ENCODE measurements around the gene OR10H4.
"Not testable (repeated sequence)": the region's sequence is repeated elsewhere in the genome, so short reads cannot be mapped to it uniquely, and the experiment has no call there.

The OR10H4 gene

DNA sequence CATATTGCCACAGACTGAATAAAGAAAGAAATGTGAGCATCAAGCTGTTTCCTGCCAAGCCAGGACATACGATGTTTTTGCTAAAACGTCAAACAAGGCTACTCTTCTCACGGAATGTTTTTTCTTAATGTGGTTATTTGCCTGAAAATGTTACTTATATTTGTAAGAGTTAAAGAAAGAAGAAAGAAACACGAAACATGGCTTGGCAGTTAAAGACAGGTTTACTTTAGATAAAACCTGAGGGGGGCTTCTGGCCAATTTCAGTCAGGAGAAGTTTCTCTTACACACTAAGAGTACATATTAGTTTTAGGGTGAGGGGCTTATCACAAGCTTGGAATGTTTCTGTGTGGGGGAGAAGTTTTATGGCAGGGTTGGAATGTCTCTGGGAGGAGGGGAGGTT is 4.4 kb upstream of the OR10H4 start:
- no peak for DNase-seq (ENCODE audit: low read depth, low spot score)

DNA sequence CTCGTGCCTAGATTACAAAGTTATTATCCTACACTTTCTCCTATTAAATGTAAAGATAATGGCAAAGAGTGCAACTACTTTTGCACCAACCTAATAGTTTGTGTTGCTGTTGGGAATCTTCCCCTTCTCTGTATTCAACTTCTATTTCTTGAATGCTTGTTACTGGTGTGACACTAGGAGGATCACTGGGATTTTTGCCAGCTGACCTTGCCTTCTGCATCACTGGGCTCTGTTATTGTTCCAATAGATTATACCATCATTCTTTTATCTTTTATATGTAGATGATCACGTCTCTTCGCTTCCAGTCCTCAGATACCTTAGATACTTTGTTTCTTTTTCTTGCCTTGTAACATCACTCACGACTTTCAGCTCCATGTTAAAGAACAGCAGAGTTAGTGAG is 3.5 kb upstream of the OR10H4 start:
- no peak for DNase-seq (ENCODE audit: low read depth, low spot score)

- DNase-seq (ENCODE audit: low read depth, low spot score): no peak
These were observed 6.0 kb downstream of the OR10H4 start for GRCh38 chr19:15954820-15955219.

DNA sequence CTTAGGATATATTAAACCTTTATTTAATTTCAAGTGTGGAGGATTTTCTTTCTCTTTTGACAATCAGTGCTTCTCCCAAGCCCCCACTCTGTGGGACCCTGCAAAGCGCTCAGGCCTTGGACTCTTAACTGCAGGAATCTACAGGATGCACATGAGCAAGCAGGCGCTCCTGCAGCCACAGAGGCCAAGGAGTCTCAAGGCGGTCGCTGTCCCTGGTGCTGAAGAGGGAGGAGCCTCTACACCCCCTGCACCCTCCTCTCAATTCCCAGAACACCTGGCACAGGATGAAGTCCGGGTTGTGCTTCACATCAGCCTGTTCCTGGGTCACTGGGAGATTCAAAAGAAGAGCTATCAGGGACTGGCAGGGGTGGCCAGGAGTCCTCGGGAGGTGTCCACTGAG is 13.5 kb downstream of the OR10H4 start:
- no peak for DNase-seq (ENCODE audit: low read depth, low spot score)

DNA sequence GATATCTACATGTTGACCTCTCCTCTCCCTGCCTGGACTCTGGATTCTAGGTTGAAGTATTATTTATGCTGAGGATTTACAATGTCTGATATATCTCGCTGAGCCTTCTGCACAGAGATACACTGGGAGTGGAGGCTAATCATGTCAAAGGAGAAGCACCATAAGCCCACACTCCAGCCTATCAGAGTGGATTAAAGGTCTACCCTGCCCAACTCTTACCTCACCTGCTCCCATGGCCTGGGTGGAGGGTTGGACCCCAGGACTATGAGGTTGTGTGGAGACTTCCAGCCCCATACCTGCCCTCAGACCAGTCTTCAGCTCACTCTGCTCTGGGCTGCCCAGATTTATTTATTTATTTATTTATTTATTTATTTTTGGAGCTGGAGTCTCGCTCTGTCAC is 15.4 kb downstream of the OR10H4 start:
- DNase-seq (ENCODE audit: low read depth, low spot score): no peak

GRCh38 chr19:15971224-15971780 is 22.5 kb downstream of the OR10H4 start:
- DNase-seq (ENCODE audit: low read depth, low spot score): no peak

DNA sequence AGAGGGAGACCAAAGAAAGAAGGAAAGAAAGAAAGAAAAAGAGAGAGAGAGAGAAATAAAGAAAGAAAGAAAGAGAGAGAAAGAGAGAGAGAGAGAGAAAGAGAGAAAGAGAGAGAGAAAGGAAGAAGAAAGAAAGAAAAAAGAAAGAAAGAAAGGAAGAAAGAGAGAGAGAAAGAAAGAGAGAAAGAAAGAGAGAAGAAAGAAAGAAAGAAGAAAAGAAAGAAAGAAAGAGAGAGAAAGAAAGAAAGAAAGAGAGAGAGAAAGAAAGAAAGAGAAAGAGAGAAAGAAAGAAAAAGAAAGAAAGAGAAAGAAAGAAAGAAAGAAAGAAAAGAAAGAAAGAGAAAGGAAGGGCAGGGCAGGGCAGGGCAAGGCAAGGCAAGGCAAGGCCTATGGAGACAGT is 23.2 kb downstream of the OR10H4 start:
- not testable (repeated sequence) for DNase-seq (ENCODE audit: low read depth, low spot score)

GRCh38 chr19:15974856-15975255 is 26.0 kb downstream of the OR10H4 start:
- no peak for DNase-seq (ENCODE audit: low read depth, low spot score)

DNA sequence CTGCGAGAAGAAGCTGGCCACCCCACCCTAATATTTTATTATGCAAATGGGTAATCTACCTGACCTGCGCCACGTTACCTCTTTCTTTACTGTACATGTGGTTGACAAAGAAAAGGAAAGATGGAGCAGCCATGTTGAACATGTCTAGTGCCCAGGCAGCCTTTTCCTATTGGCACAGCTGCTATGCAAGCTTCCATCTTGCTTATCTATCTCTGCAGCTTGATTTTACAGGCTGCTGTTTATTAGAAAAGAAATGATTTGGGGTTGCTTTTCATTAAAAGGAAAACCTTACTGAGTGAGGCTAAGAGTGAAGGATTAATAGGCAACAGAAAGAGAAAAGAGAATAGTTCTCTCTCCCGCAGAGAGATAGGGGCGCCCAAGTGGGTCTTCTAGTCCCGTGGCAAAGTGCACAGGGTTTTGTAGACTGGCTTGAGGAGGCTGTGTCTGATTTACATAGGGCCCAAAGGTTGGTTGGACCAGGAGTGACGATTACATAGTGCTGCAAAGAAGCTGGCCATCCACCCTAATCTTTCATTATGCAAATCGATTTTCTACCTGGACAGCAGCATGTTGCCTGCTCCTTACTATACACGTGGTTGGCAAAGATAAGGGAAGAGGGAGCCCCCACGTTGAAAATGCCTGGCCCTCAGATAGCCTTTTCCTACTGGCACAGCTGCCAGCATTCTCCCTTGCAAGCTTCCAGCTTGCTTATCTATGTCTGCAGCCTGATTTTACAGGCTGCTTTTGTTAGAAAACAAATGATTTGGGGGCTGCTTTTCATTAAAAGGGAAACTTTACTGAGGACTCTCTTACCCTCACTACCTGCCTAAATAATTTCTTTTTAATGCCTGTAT is 28.3 kb downstream of the OR10H4 start:
- no peak for DNase-seq (ENCODE audit: low read depth, low spot score)

DNA sequence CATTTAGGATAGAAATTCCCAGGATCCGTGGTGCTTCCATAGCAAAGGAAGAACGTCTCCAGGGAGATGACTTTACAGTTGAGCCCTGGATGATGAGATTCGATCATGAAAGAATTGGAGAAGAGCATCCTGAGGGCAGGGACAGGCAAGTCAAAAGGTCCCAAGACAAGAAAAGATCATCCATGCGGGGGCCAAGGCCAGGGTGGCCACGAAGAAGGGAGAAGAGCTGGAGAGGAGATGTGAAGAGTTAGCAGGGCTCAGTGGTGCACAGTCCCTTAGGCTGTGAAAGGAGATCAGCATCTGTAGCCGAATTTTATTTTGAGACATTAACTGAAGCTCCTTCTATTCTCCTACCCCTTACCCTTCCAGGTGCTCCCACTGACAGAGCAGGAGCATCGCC is 28.9 kb downstream of the OR10H4 start:
- DNase-seq (ENCODE audit: low read depth, low spot score): no peak

- DNase-seq (ENCODE audit: low read depth, low spot score): no peak
These were observed 30.5 kb downstream of the OR10H4 start for GRCh38 chr19:15979293-15979692.

GRCh38 chr19:15985831-15986230 is 37.0 kb downstream of the OR10H4 start:
- not testable (repeated sequence) for DNase-seq (ENCODE audit: low read depth, low spot score)

GRCh38 chr19:15986701-15987100 is 37.9 kb downstream of the OR10H4 start:
- no peak for DNase-seq (ENCODE audit: low read depth, low spot score)

DNA sequence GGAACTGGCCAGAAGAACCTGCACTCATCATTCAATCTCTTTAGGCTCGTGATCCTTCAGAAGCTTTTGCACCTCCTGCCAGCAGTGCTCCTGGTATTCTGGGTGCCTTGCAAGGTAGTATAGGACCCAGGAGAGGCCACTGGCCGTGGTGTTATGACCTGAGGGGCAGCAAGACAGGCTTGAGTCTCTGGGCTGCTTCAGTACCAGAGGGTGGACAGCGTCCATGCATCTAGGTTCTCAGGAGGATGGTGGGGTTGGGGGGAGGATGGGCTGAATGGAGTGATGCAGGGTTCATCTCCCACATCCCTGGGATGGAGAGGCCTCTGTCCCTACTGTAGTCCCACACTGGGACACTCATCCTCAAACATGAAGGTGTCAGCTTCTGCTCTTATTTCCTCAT is 41.1 kb downstream of the OR10H4 start:
- no peak for DNase-seq (ENCODE audit: low read depth, low spot score)

- no peak for DNase-seq (ENCODE audit: low read depth, low spot score)
These were observed 42.8 kb downstream of the OR10H4 start for GRCh38 chr19:15991602-15992001.

DNA sequence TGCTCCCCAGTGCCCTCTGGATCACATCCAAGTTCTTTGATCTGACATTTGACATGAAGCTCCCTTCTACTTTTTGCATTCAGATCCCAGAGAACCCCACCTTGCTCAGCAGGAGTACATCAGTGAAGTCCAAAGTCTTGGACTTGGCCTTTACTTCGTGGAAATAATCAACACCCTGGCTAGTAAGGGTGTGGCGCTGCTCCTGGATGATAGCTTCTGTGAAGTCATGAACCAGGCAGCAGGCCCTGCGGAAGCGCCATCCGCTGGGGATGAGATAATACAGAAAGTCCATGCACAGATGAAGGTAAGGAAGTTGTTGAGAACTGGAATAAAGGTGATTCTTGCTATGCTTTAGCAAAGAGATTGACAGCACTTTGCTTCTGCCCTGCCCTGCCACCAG is 43.2 kb downstream of the OR10H4 start:
- DNase-seq (ENCODE audit: low read depth, low spot score): no peak

- no peak for DNase-seq (ENCODE audit: low read depth, low spot score)
These were observed 46.7 kb downstream of the OR10H4 start for GRCh38 chr19:15995536-15995935.

DNA sequence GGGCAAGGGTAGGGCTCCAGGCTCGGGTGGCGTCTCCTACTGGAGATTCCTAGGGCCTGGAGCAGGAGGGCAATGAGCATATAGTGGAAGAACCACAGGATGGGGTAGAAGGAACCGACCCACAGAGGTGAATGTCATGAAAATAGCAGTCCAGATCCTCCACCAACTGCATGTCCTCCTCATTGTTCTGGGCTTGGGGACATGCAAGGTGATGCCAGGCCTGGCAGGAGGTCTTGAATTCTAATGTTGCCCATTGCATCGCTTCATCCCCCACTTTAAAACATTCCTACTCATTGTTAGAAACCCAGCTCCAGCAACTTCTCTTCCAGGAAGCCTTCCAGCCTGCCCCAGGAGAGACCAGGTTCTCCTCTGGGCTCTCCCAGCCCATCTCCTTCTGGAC is 49.4 kb downstream of the OR10H4 start:
- DNase-seq (ENCODE audit: low read depth, low spot score): no peak

Data from iPS DF 19.7 (cell line).